PC-9 (cell line): Measurements from ENCODE around the gene PCDH9.

Experiments
- EZH2 ChIP-seq: fragments of 200-600 bp; sonication (generic); IDR thresholded peaks from 2 replicates; pipeline ENCODE4 v1.8.0; 2017; ENCODE audit warnings: antibody characterized with exemption, low read depth
- TF ChIP-seq, protein P1 (sequence below): fragments of 200-600 bp; sonication (generic); conservative IDR thresholded peaks from 2 replicates; pipeline ENCODE4 v1.6.1; 2017; ENCODE audit warnings: mixed run types, antibody characterized with exemption, mild to moderate bottlenecking, moderate library complexity

DNA sequence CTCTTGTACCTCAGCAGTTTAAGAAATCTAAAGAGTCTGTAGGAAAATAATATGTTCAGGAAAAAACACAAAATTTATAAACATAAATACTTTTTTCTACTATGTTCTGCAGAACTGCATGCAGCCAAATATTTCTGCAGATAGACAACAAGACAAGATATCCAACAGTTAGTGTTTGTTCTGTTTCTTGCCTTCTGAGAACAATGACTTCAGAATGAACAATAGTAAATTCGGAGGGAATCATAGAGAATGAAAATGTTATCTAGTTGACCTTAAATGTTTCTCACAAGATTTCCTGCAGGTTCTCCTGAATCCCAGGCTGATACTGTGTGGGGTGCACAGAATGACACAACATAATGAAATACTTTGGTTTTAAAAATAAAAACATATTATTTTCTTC lies 180.4 kb downstream of the PCDH9 start:
- TF ChIP-seq, protein P1, sequence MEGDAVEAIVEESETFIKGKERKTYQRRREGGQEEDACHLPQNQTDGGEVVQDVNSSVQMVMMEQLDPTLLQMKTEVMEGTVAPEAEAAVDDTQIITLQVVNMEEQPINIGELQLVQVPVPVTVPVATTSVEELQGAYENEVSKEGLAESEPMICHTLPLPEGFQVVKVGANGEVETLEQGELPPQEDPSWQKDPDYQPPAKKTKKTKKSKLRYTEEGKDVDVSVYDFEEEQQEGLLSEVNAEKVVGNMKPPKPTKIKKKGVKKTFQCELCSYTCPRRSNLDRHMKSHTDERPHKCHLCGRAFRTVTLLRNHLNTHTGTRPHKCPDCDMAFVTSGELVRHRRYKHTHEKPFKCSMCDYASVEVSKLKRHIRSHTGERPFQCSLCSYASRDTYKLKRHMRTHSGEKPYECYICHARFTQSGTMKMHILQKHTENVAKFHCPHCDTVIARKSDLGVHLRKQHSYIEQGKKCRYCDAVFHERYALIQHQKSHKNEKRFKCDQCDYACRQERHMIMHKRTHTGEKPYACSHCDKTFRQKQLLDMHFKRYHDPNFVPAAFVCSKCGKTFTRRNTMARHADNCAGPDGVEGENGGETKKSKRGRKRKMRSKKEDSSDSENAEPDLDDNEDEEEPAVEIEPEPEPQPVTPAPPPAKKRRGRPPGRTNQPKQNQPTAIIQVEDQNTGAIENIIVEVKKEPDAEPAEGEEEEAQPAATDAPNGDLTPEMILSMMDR = no peak
- TF ChIP-seq EZH2 = no peak
